DMS 273 (cell line): ENCODE data around the gene SEPTIN1.
A peak's percentile ranks its signal among the peaks of the same experiment; 100 is the strongest.
"Not testable (repeated sequence)": the region's sequence is repeated elsewhere in the genome, so short reads cannot be mapped to it uniquely, and the experiment has no call there.

Source experiments
- DNase-seq: peaks from one replicate; lab custom pipeline; 2025; ENCODE audit not compliant: unreplicated experiment; lab: John Stamatoyannopoulos, UW

SEPTIN1 gene

DNA sequence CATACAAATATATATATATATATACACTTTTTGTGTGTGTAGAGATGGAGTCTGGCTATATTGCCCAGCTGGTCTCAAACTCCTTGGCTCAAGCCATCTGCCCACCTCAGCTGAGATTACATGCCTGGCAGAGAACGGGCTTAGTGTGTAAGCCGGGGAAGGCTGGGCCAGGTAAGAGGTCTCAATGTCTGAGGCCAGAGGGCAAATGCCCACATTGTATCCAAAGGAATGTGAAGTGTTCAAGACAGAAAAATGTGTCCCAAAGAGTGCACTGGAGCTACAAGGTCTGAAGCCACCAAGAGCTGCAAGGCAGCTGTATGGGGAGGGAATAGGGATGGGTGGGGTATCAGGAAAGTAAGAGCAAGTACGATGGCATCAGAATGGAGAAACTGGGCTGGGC, 36.1 kb downstream of the SEPTIN1 start:
- no peak for DNase-seq

DNA sequence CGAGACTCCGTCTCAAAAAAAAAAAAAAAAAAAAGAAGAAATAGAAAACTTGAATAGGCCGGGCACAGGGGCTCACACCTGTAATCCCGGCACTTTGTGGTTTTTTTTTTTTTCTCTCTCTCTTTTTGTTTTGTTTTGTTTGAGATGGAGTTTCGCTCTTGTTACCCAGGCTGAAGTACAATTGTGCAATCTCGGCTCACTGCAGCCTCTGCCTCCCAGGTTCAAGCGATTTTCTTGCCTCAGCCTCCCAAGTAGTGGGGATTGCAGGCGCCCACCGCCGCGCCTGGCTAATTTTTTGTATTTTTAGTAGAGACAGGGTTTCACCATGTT, 38.9 kb downstream of the SEPTIN1 start:
- not testable (repeated sequence) for DNase-seq

DNA sequence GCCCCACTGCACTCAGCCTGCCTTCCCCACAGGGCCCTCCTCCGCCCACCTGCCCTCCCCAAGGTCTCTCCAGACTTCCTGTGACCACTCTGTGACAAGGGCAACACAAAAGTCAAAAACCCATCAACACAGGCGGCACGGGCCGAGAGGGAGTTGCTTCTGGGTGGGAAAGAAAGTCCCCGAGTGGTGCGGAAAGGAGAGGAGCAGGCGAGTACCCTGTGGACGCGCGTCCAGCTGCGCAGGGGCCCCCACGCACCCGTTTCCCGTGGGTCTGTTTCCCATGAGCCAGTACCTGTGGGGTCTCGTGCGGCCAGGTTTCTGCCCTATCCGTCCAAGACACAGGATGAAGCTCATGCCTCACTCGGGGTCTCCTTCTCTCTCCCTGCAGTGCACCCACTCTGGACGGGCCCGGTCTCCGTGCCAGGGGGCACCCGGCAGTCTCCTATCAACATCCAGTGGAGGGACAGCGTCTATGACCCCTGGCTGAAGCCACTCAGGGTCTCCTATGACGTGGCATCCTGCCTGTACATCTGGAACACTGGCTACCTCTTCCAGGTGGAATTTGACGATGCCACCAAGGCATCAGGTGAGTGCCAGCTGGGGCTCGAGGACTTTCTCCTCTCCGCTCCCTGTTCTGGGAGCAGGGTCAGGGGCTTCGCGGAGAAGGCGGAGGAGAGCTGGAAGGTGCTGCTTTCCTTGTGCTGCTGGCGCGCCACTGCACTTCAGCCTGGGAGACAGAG, 39.4 kb downstream of the SEPTIN1 start:
- DNase-seq: no peak

DNA sequence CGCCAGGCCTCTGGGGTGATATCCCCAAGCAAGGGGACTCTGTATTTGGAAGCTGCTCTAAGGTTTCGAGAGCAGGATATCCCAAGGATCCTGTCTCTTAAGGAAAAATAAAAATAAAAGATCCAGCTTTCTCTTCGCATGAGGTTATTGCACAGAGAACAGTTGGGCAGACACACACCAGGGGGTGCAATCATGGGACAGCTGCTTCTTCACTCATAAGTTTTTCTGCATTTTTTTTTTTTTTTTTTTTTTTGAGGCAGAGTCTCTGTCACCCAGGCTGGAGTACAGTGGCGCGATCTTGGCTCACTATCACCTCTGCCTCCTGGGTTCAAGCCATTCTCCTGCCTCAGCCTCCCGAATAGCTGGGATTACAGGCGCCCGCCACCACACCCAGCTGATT, 40.4 kb downstream of the SEPTIN1 start:
- DNase-seq: peak; percentile 31

DNA sequence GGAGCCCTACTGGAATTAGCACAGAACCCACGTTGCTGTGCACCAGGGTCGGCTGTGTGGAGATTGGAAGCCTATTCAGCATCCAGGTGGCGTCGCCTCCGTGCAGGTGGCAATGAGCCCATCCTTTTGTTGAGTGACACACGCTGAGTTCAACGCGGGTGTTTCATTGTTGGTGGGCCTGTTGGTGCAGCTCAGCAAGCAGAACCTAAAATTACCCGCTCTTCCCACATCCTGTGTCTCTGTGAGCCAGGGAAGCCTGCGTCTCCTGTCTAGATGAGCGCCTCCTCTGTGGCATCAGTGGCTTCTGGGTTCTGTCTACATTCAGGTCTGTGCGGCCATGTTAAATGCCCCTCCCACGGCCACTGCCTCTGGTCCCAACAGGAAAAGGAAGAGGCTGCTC, 41.7 kb downstream of the SEPTIN1 start:
- DNase-seq: no peak

DNA sequence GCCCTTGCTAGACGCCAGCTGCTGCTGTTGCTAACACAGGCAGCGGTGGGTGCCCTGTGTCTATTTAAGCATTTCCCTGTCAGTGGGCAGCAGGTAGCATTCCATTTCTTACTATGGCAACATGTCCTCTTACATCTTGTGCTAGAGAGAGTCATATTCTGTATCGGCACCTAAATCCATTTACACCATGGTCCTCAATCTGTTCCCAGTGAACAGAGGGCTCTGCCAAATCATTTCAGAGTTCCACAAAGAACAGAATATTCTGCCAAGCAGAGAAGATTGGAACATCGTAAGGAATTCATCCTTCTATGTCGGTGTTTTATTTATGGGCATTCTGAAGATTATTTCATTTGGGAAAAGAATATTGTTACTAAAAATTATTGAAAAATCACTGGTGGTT, 43.6 kb downstream of the SEPTIN1 start:
- DNase-seq: not testable (repeated sequence)

GRCh38 chr16:30337964-30338357, 44.4 kb downstream of the SEPTIN1 start:
- DNase-seq: not testable (repeated sequence)

DNA sequence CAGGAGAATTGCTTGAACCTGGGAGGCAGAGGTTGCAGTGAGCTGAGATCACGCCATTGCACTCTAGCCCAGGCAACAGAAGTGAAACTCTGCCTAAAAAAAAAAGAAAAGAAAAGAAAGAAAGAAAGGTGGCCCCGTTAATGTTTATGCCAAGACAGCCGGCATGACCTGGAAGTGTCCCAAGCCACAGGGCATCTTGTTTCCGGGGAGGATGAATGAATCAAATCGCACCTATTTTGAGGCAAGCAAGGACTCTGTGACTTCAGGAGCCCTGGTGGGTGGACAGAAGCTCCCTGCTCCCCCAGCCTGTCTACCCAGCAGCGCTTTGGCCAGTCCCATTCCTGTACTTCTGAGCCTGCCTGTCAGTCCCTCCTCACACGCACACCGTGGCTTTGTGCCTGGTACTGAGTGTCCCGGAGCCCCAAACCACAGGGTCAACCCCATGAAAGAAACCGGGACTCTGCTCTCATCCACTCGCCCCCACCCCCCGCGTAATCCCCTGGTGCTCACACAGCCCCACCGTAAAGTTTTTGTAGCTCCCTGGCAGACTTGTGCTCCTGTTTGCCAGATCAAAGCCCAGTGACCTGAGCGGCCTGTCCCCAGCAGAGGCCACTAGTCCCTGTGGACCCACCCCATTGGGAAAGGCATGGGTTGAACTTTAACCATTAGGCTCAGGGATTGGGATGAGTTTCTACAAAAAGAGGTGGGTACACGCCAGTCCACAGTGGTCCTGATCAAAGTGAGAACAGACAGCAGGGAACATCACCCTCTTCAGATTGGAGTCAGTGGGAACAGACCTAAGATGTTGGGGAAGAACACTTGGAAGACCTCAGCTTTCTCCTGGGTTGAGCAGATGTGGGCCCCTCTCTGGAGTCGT, 46.5 kb downstream of the SEPTIN1 start:
- peak; percentile 65 for DNase-seq

DNA sequence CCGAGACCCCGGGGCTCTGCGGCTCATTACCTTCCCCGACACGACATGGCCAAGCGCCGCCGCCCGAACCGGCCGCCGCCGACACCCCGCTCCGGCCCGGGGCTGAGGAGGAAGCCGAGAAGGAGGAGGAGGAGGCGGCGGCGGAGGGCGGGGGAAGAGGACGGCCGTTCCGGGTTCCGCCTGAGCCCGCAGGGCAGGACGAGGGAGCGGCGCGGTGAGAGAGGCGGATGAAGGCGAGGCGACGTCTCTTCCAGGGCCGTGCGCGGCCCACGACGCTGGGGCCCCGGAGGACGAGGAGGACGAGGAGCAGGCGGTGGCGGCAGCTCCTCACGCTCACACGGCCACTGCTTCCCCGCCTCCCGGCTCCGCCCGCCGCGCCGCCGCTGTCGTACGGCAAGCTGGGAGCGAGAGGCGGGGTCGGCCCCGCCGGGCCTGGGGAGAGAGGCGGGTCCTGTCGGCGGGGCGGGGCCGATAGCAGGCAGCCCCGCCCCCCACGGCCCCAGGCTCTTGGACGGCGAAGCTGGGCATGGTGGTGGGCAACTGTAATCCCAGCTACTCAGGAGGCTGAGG, 47.2 kb downstream of the SEPTIN1 start:
- peak; percentile 94 for DNase-seq

- DNase-seq: peak; percentile 94
These were observed 47.8 kb downstream of the SEPTIN1 start for GRCh38 chr16:30334473-30334989.
